H9 (cell line): ENCODE data around the gene NCS1. TPM values are rescaled to one million over a fixed set of nuclear protein-coding genes. Genes with fewer than 3 reads are reported as not detected.
A peak's percentile ranks its signal among the peaks of the same experiment; 100 is the strongest.

ENCODE experiments used
- DNase-seq: peaks from one replicate; pipeline ENCODE4 v3.0.0-alpha.2; 2017
- H2AFZ ChIP-seq: one replicate; pipeline ENCODE4 v1.6.1; 2013; ENCODE audit warnings: mild to moderate bottlenecking, low read length, control low read depth, moderate library complexity
- H2AK5ac ChIP-seq: 2 replicates; pipeline ENCODE4 v1.6.1; 2013; ENCODE audit warnings: low read length, control low read depth, mixed read lengths; ENCODE audit not compliant: insufficient read length
- H2BK120ac ChIP-seq: one replicate; pipeline ENCODE4 v1.6.1; 2013; ENCODE audit warnings: low read depth, mild to moderate bottlenecking, low read length, control low read depth, inconsistent platforms; ENCODE audit not compliant: poor library complexity, severe bottlenecking
- H2BK12ac ChIP-seq: 2 replicates; pipeline ENCODE4 v1.6.1; 2013; ENCODE audit warnings: low read length, control low read depth, mixed read lengths, low read depth; ENCODE audit not compliant: insufficient read length
- H2BK15ac ChIP-seq: 2 replicates; pipeline ENCODE4 v1.6.1; 2013; ENCODE audit warnings: low read depth, low read length, control low read depth
- H2BK20ac ChIP-seq: one replicate; pipeline ENCODE4 v1.6.1; 2013; ENCODE audit warnings: low read depth, mild to moderate bottlenecking, low read length, control low read depth, inconsistent platforms; ENCODE audit not compliant: poor library complexity, severe bottlenecking
- H2BK5ac ChIP-seq: 2 replicates; pipeline ENCODE4 v1.6.1; 2013; ENCODE audit warnings: low read length, control low read depth, mixed read lengths; ENCODE audit not compliant: insufficient read length
- H3K14ac ChIP-seq: 2 replicates; pipeline ENCODE4 v1.6.1; 2013; ENCODE audit warnings: low read length, control low read depth; ENCODE audit not compliant: insufficient read depth
- H3K18ac ChIP-seq: 2 replicates; pipeline ENCODE4 v1.6.1; 2013; ENCODE audit warnings: low read depth, mild to moderate bottlenecking, mixed read lengths, low read length, control low read depth; ENCODE audit not compliant: insufficient read length
- H3K23ac ChIP-seq: 2 replicates; pipeline ENCODE4 v1.6.1; 2013; ENCODE audit warnings: low read length, control low read depth, mixed read lengths, low read depth; ENCODE audit not compliant: insufficient read length
- H3K23me2 ChIP-seq: 2 replicates; pipeline ENCODE4 v1.6.1; 2013; ENCODE audit warnings: low read depth, mild to moderate bottlenecking, mixed read lengths, low read length, control low read depth; ENCODE audit not compliant: insufficient read length, poor library complexity, severe bottlenecking
- H3K27ac ChIP-seq: 2 replicates; pipeline ENCODE4 v1.5.1; 2013; ENCODE audit warnings: low read length, control low read depth, mixed read lengths, low read depth; ENCODE audit not compliant: insufficient read length
- H3K27me3 ChIP-seq: 2 replicates; pipeline ENCODE4 v1.6.1; 2013; ENCODE audit warnings: low read length, control low read depth, inconsistent platforms; ENCODE audit not compliant: insufficient read depth
- H3K4ac ChIP-seq: 2 replicates; pipeline ENCODE4 v1.6.1; 2013; ENCODE audit warnings: low read depth, mild to moderate bottlenecking, control low read depth, inconsistent platforms, low read length, moderate library complexity
- H3K4me1 ChIP-seq: 2 replicates; pipeline ENCODE4 v1.6.1; 2013; ENCODE audit warnings: low read length, control low read depth, inconsistent platforms; ENCODE audit not compliant: insufficient read depth
- H3K4me2 ChIP-seq: 2 replicates; pipeline ENCODE4 v1.6.1; 2013; ENCODE audit warnings: low read length, control low read depth, mixed read lengths; ENCODE audit not compliant: insufficient read length, insufficient read depth
- H3K56ac ChIP-seq: 2 replicates; pipeline ENCODE4 v1.6.1; 2013; ENCODE audit warnings: low read depth, mild to moderate bottlenecking, mixed read lengths, low read length, control low read depth; ENCODE audit not compliant: insufficient read length
- H3K79me1 ChIP-seq: 2 replicates; pipeline ENCODE4 v1.6.1; 2013; ENCODE audit warnings: low read depth, mild to moderate bottlenecking, moderate library complexity, low read length, control low read depth, inconsistent platforms; ENCODE audit not compliant: insufficient read depth, poor library complexity, severe bottlenecking
- H3K79me2 ChIP-seq: 2 replicates; pipeline ENCODE4 v1.6.1; 2013; ENCODE audit warnings: low read length, control low read depth, inconsistent platforms; ENCODE audit not compliant: insufficient read depth
- H3K9ac ChIP-seq: 2 replicates; pipeline ENCODE4 v1.6.1; 2013; ENCODE audit warnings: low read length, control low read depth, mixed read lengths; ENCODE audit not compliant: insufficient read length; ENCODE audit errors: extremely low read depth
- H3K9me3 ChIP-seq: one replicate; pipeline ENCODE4 v1.6.1; 2013; ENCODE audit warnings: low read depth, low read length, inconsistent platforms; ENCODE audit not compliant: control insufficient read depth
- H3T11ph ChIP-seq: one replicate; pipeline ENCODE4 v1.6.1; 2013; ENCODE audit warnings: mild to moderate bottlenecking, low read length, control low read depth, inconsistent platforms
- H4K20me1 ChIP-seq: one replicate; pipeline ENCODE4 v1.6.1; 2013; ENCODE audit not compliant: control insufficient read depth, insufficient read length, insufficient read depth
- H4K5ac ChIP-seq: 2 replicates; pipeline ENCODE4 v1.6.1; 2013; ENCODE audit warnings: low read depth, mild to moderate bottlenecking, mixed read lengths, low read length, control low read depth; ENCODE audit not compliant: insufficient read length
- H4K8ac ChIP-seq: replicated peaks from 2 replicates; pipeline ENCODE4 v1.6.1; 2013; ENCODE audit warnings: low read length, control low read depth, mixed read lengths, low read depth; ENCODE audit not compliant: insufficient read length
- H4K91ac ChIP-seq: 2 replicates; pipeline ENCODE4 v1.6.1; 2013; ENCODE audit warnings: low read depth, mild to moderate bottlenecking, moderate library complexity, mixed read lengths, low read length, control low read depth; ENCODE audit not compliant: insufficient read length
- H3K27ac Mint-ChIP-seq, 3 experiments: 2 replicates in 2 of 3; 3 replicates in 1 of 3; pipeline ENCODE4 v1.8.0; 2020 to 2021; ENCODE audit warnings: mixed read lengths in 3 of 3, mild to moderate bottlenecking in 1 of 3, moderate library complexity in 1 of 3
- H3K27me3 Mint-ChIP-seq: 2 replicates; pipeline ENCODE4 v1.8.0; 2021; ENCODE audit warnings: low read depth, mild to moderate bottlenecking, moderate library complexity, mixed read lengths
- H3K36me3 Mint-ChIP-seq, 3 experiments: 2 replicates in 2 of 3; 3 replicates in 1 of 3; pipeline ENCODE4 v1.8.0; 2020 to 2021; ENCODE audit warnings: low read depth in 3 of 3, mixed read lengths in 3 of 3; ENCODE audit not compliant: insufficient read depth in 1 of 3
- H3K4me1 Mint-ChIP-seq, 2 experiments: 2 replicates each; pipeline ENCODE4 v1.8.0; 2020; ENCODE audit warnings: mixed read lengths in 2 of 2
- H3K4me3 Mint-ChIP-seq, 2 experiments: 2 replicates in 1 of 2; 3 replicates in 1 of 2; pipeline ENCODE4 v1.8.0; 2020 to 2021; ENCODE audit warnings: mild to moderate bottlenecking in 2 of 2, mixed read lengths in 2 of 2, moderate library complexity in 1 of 2
- H3K9me3 Mint-ChIP-seq, 2 experiments: 2 replicates in 1 of 2; 3 replicates in 1 of 2; pipeline ENCODE4 v1.8.0; 2020; ENCODE audit warnings: mild to moderate bottlenecking in 2 of 2, mixed read lengths in 2 of 2, moderate library complexity in 1 of 2
- WGBS: extraction: QIAGEN DNeasy Blood & Tissue Kit; methylation state at CpG from one replicate; pipeline ENCODE4 v1.1.7; 2013; ENCODE audit warnings: missing lambda C conversion rate, low lambda C conversion rate, mixed read lengths; ENCODE audit not compliant: insufficient read length; ENCODE audit errors: extremely low coverage; 5-methylcytosine and 5-hydroxymethylcytosine counted together
- total RNA-seq: library from RNA; stranded (reverse); gene quantifications from 2 replicates; pipeline ENCODE4 v1.2.1, GENCODE V29; 2021
- TF ChIP-seq, protein P1 (sequence below): fragments of 200-600 bp; sonication (generic); conservative IDR thresholded peaks from 3 replicates; pipeline ENCODE4 v1.8.0; 2021; ENCODE audit warnings: antibody characterized with exemption, mild to moderate bottlenecking

NCS1 gene
- total RNA-seq, 1 experiment from 2014 or later = 38.1 TPM

DNA sequence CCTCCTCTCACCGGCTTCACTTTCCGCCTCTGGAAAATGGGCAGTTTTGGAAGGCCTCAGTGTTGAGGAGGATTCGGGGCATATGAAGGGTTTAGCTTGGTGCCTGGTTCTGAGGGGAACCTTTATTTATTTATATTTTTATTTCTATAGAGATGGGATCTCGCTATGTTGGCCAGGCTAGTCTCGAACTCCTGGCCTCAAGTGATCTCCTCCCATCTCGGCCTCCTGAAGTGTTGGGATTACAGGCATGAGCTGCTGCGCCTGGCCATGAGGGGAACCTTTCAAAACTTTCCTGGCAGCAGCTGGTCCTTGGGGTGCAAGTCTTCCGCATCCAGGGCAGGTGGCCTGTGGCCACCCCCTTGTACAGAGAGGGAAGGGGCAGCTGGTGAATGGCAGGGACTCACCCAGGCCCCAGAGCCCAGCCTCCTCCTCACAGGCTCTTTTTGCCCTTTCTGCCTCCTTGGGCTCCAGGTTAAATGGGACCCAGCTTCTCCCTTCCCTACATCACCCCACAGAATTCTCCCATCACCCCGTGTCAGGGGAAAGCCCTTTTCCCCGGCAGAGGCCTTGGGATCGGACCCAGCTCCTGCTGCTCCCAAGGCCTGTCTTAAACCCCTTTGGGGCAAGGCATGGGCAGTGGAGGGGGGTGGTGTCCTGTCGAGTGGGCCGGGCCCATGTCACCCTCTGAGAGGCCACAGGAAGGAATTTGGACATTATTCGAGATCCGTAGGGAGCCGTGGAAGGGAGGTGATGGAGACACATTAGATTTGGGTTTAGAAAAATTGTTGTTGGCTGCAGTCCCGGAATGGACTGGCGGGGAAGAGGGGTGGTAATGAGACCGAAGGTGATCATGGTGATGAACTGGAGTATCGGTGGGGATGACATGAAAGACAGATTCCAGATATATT, 5.9 kb downstream of the NCS1 start:
- no peaks in the 10 kb centered on the region for H4K20me1 ChIP-seq
- H3K4me1 ChIP-seq = no peaks in the 10 kb centered on the region
- no peaks in the 10 kb centered on the region for H3K79me1 ChIP-seq
- H2AK5ac ChIP-seq = no peak overlapping the region
- H3K4ac ChIP-seq = no peak overlapping the region
- peaks cover 2% of the 10 kb centered on the region; the same call in 1 of the 2 replicates for H3K79me2 ChIP-seq
- H4K8ac ChIP-seq = no peak overlapping the region
- Mint-ChIP-seq H3K4me1 (peaks cover 11 to 33% of the 10 kb centered on the region in 2 experiments), H3K27ac (peak overlapping the region in 1 of 3 experiments; percentile 65; a peak in 1 of 7 replicates), H3K27me3 (no peaks in the 10 kb centered on the region; the same call in 1 of the 2 replicates), H3K36me3 (no peaks in the 10 kb centered on the region; a peak in 1 of 7 replicates), H3K4me3 (no peak overlapping the region), H3K9me3 (no peaks in the 10 kb centered on the region)
- no peak overlapping the region for H3T11ph ChIP-seq
- TF ChIP-seq, protein P1, sequence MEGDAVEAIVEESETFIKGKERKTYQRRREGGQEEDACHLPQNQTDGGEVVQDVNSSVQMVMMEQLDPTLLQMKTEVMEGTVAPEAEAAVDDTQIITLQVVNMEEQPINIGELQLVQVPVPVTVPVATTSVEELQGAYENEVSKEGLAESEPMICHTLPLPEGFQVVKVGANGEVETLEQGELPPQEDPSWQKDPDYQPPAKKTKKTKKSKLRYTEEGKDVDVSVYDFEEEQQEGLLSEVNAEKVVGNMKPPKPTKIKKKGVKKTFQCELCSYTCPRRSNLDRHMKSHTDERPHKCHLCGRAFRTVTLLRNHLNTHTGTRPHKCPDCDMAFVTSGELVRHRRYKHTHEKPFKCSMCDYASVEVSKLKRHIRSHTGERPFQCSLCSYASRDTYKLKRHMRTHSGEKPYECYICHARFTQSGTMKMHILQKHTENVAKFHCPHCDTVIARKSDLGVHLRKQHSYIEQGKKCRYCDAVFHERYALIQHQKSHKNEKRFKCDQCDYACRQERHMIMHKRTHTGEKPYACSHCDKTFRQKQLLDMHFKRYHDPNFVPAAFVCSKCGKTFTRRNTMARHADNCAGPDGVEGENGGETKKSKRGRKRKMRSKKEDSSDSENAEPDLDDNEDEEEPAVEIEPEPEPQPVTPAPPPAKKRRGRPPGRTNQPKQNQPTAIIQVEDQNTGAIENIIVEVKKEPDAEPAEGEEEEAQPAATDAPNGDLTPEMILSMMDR = no peak
- H2BK20ac ChIP-seq = no peak overlapping the region
- H3K9ac ChIP-seq = no peak overlapping the region
- no CpG with 5 or more reads among the region's 20 CpGs for WGBS
- peaks cover 3% of the 10 kb centered on the region for H3K23me2 ChIP-seq
- no peak overlapping the region for H2BK12ac ChIP-seq
- H3K4me2 ChIP-seq = no peak overlapping the region
- H3K18ac ChIP-seq = no peak overlapping the region
- H2AFZ ChIP-seq = no peak overlapping the region
- H4K91ac ChIP-seq = no peak overlapping the region
- no peak overlapping the region for H4K5ac ChIP-seq
- H3K27me3 ChIP-seq = no peaks in the 10 kb centered on the region
- no peak overlapping the region for H2BK15ac ChIP-seq
- H2BK120ac ChIP-seq = no peak overlapping the region
- no peak overlapping the region for H3K56ac ChIP-seq
- no peak overlapping the region for H3K14ac ChIP-seq
- no peak for DNase-seq
- no peak overlapping the region for H3K27ac ChIP-seq
- no peaks in the 10 kb centered on the region for H3K9me3 ChIP-seq
- H2BK5ac ChIP-seq = no peak overlapping the region
- no peak overlapping the region for H3K23ac ChIP-seq
